Right cardiac atrium (tissue), 5 donors: ENCODE results near the gene ADGRG6. TPM values are rescaled to one million over a fixed set of nuclear protein-coding genes. Genes with fewer than 3 reads are reported as not detected.

ENCODE experiments used
- ATAC-seq, 2 donors: fragments of 200-7000 bp; cut with Tn5 transposase; one replicate each; pipeline versions ENCODE4 v1.8.0 to v1.9.1; 2020; ENCODE audit warnings: moderate library complexity in 2 of 2, mild to moderate bottlenecking in 1 of 2
- DNase-seq, 3 donors: peaks; one replicate each; pipeline ENCODE4 v3.0.0-alpha.2; 2020
- H3K27ac ChIP-seq: one replicate; pipeline ENCODE4 v1.5.1; 2013; ENCODE audit warnings: mild to moderate bottlenecking, low read length, control low read depth, moderate library complexity
- H3K27me3 ChIP-seq: one replicate; pipeline ENCODE4 v1.6.1; 2013; ENCODE audit not compliant: control insufficient read depth, insufficient read depth
- H3K4me1 ChIP-seq: one replicate; pipeline ENCODE4 v1.6.1; 2013; ENCODE audit warnings: low read length; ENCODE audit not compliant: control insufficient read depth, insufficient read depth
- H3K4me3 ChIP-seq: one replicate; pipeline ENCODE4 v1.5.1; 2013; ENCODE audit warnings: low read length, control low read depth
- H3K9me3 ChIP-seq: one replicate; pipeline ENCODE4 v1.6.1; 2013; ENCODE audit warnings: low read length; ENCODE audit not compliant: control insufficient read depth
- WGBS: extraction: QIAGEN DNeasy Blood & Tissue Kit; methylation state at CpG from one replicate; pipeline ENCODE4 v1.1.7; 2013; 5-methylcytosine and 5-hydroxymethylcytosine counted together
- intact Hi-C, 4 donors: fragments of 100-400 bp; cut with DNase I; formaldehyde crosslinking; loops; one replicate each; pipeline versions ENCODE4 v1.11.0 to v1.14.0; 2022 to 2023
- polyA plus RNA-seq: library from polyadenylated mRNA; stranded (reverse); fragments of 200-250 nt; gene quantifications from one replicate; pipeline ENCODE4 v1.2.3, GENCODE V29; 2013
- total RNA-seq, 4 donors: library from RNA; stranded (reverse); fragmentation: NEBNext Ultra II Directional; extraction: Animal tissue kit (Norgen Biotek cat#: 25700); gene quantifications; one replicate each; pipeline ENCODE4 v1.2.1, GENCODE V29; 2021
- donor health status: healthy with polysubstance abuse.
- donor health status: DM: no; HTN: yes; CAD: no.
- donor health status: DM: no; HTN: no; CAD: no.
- donor health status: DM: no; HTN: yes; CAD: no; lungs with severe emphysema.
- donor health status: DM: yes; HTN: yes; CAD: no.

Gene ADGRG6
- total and polyA plus RNA-seq, 5 donors, result 4.1 to 23.9 (median 15.6) TPM

GRCh38 chr6:142349215-142349823, 47.5 kb downstream of the ADGRG6 start:
- Histone ChIP-seq H3K9me3 (no peaks in the 10 kb centered on the region), H3K4me3 (no peak overlapping the region), H3K27ac (no peak overlapping the region), H3K27me3 (no peaks in the 10 kb centered on the region), H3K4me1 (no peaks in the 10 kb centered on the region)
- WGBS, result 87% methylated on average over 3 of the region's 3 CpGs
- DNase-seq (no peak), ATAC-seq (no peak)
- intact Hi-C loops, result no loop called here

GRCh38 chr6:142350309-142350708, 48.5 kb downstream of the ADGRG6 start:
- ATAC-seq (no peak), DNase-seq (no peak)
- H3K4me3 ChIP-seq, result no peak overlapping the region
- H3K9me3 ChIP-seq, result no peaks in the 10 kb centered on the region
- intact Hi-C loops, result no loop called here
- H3K4me1 ChIP-seq, result no peaks in the 10 kb centered on the region
- no peaks in the 10 kb centered on the region for H3K27me3 ChIP-seq
- 99% methylated on average over 1 of the region's 1 CpG for WGBS
- no peak overlapping the region for H3K27ac ChIP-seq

- Histone ChIP-seq H3K4me3 (no peak overlapping the region), H3K27me3 (no peaks in the 10 kb centered on the region), H3K4me1 (no peaks in the 10 kb centered on the region), H3K9me3 (no peaks in the 10 kb centered on the region), H3K27ac (no peak overlapping the region)
- intact Hi-C loops, result no loop called here
- no peak for ATAC-seq
- WGBS, result 63% methylated on average over 2 of the region's 2 CpGs
- DNase-seq, result no peak
Measured at GRCh38 chr6:142353690-142354089, 51.9 kb downstream of the ADGRG6 start.

GRCh38 chr6:142354650-142355049, 52.8 kb downstream of the ADGRG6 start:
- Histone ChIP-seq H3K4me3 (no peak overlapping the region), H3K4me1 (no peaks in the 10 kb centered on the region), H3K27ac (no peak overlapping the region), H3K9me3 (no peaks in the 10 kb centered on the region), H3K27me3 (no peaks in the 10 kb centered on the region)
- ATAC-seq (no peak), DNase-seq (no peak)
- WGBS, result 90% methylated on average over 3 of the region's 3 CpGs
- intact Hi-C loops, result no loop called here

GRCh38 chr6:142355520-142356174, 53.8 kb downstream of the ADGRG6 start:
- no peaks in the 10 kb centered on the region for H3K4me1 ChIP-seq
- no peak for DNase-seq
- H3K9me3 ChIP-seq, result no peaks in the 10 kb centered on the region
- ATAC-seq, result no peak
- 76% methylated on average over 7 of the region's 7 CpGs for WGBS
- H3K27me3 ChIP-seq, result no peaks in the 10 kb centered on the region
- no peak overlapping the region for H3K27ac ChIP-seq
- intact Hi-C loops, result no loop called here
- H3K4me3 ChIP-seq, result no peak overlapping the region

GRCh38 chr6:142356201-142356883, 54.5 kb downstream of the ADGRG6 start:
- Histone ChIP-seq H3K27me3 (no peaks in the 10 kb centered on the region), H3K9me3 (no peaks in the 10 kb centered on the region), H3K4me3 (no peak overlapping the region), H3K4me1 (no peaks in the 10 kb centered on the region), H3K27ac (no peak overlapping the region)
- DNase-seq (no peak), ATAC-seq (peak in 1 of 2 donors; percentile 77)
- WGBS, result 66% methylated on average over 5 of the region's 5 CpGs
- intact Hi-C loops, result no loop called here

GRCh38 chr6:142356884-142357225, 55.0 kb downstream of the ADGRG6 start:
- no peaks in the 10 kb centered on the region for H3K9me3 ChIP-seq
- H3K4me1 ChIP-seq, result no peaks in the 10 kb centered on the region
- intact Hi-C loops, result no loop called here
- no peaks in the 10 kb centered on the region for H3K27me3 ChIP-seq
- 69% methylated on average over 1 of the region's 1 CpG for WGBS
- ATAC-seq (no peak), DNase-seq (no peak)
- no peak overlapping the region for H3K27ac ChIP-seq
- no peak overlapping the region for H3K4me3 ChIP-seq

- Histone ChIP-seq H3K9me3 (no peaks in the 10 kb centered on the region), H3K27ac (no peak overlapping the region), H3K4me1 (no peaks in the 10 kb centered on the region), H3K4me3 (no peak overlapping the region), H3K27me3 (no peaks in the 10 kb centered on the region)
- no peak for ATAC-seq
- no peak for DNase-seq
- intact Hi-C loops, result no loop called here
Measured at GRCh38 chr6:142357879-142358278, 56.1 kb downstream of the ADGRG6 start.

- H3K4me3 ChIP-seq, result no peak overlapping the region
- no peaks in the 10 kb centered on the region for H3K9me3 ChIP-seq
- DNase-seq (no peak), ATAC-seq (no peak)
- H3K4me1 ChIP-seq, result no peaks in the 10 kb centered on the region
- H3K27ac ChIP-seq, result no peak overlapping the region
- intact Hi-C loops, result no loop called here
- WGBS, result 26% methylated on average over 2 of the region's 2 CpGs
- H3K27me3 ChIP-seq, result no peaks in the 10 kb centered on the region
Measured at GRCh38 chr6:142359271-142359960, 57.6 kb downstream of the ADGRG6 start.

- Histone ChIP-seq H3K4me3 (no peak overlapping the region), H3K4me1 (no peaks in the 10 kb centered on the region), H3K27ac (no peak overlapping the region), H3K27me3 (no peaks in the 10 kb centered on the region), H3K9me3 (no peaks in the 10 kb centered on the region)
- DNase-seq (no peak), ATAC-seq (no peak)
- intact Hi-C loops, result no loop called here
- 89% methylated on average over 5 of the region's 5 CpGs for WGBS
Measured at GRCh38 chr6:142361345-142361744, 59.5 kb downstream of the ADGRG6 start.
